ENCODE results near the gene HEXIM1.
"Not testable (repeated sequence)": the region's sequence is repeated elsewhere in the genome, so short reads cannot be mapped to it uniquely, and the experiment has no call there.

The HEXIM1 gene

GRCh38 chr17:45114117-45114932, 34.0 kb upstream of the HEXIM1 start:
- DNase-seq: no peak

GRCh38 chr17:45115015-45115625, 33.2 kb upstream of the HEXIM1 start:
- no peak for DNase-seq

- DNase-seq: no peak
Observed at GRCh38 chr17:45115871-45116270, 32.4 kb upstream of the HEXIM1 start.

GRCh38 chr17:45116434-45117016, 31.8 kb upstream of the HEXIM1 start:
- no peak for DNase-seq

GRCh38 chr17:45117334-45117733, 30.9 kb upstream of the HEXIM1 start:
- no peak for DNase-seq

- no peak for DNase-seq
Observed at GRCh38 chr17:45117848-45118646, 30.2 kb upstream of the HEXIM1 start.

- no peak for DNase-seq
Observed at GRCh38 chr17:45118691-45119090, 29.6 kb upstream of the HEXIM1 start.

- no peak for DNase-seq
Observed at GRCh38 chr17:45119964-45120363, 28.3 kb upstream of the HEXIM1 start.

GRCh38 chr17:45120558-45120957, 27.7 kb upstream of the HEXIM1 start:
- DNase-seq: no peak

GRCh38 chr17:45121055-45121454, 27.2 kb upstream of the HEXIM1 start:
- DNase-seq: no peak

- DNase-seq: no peak
Observed at GRCh38 chr17:45123076-45123770, 25.1 kb upstream of the HEXIM1 start.

GRCh38 chr17:45123930-45124796, 24.1 kb upstream of the HEXIM1 start:
- DNase-seq: peak; percentile 51

- not testable (repeated sequence) for DNase-seq
Observed at GRCh38 chr17:45124797-45125122, 23.5 kb upstream of the HEXIM1 start.

GRCh38 chr17:45125509-45125908, 22.8 kb upstream of the HEXIM1 start:
- DNase-seq: no peak

GRCh38 chr17:45127207-45127547, 21.1 kb upstream of the HEXIM1 start:
- peak; percentile 55 for DNase-seq

GRCh38 chr17:45127548-45128300, 20.6 kb upstream of the HEXIM1 start:
- peak; percentile 25 for DNase-seq

- DNase-seq: no peak
Observed at GRCh38 chr17:45128331-45128730, 19.9 kb upstream of the HEXIM1 start.

GRCh38 chr17:45128989-45129388, 19.3 kb upstream of the HEXIM1 start:
- DNase-seq: no peak

- DNase-seq: no peak
Observed at GRCh38 chr17:45129426-45129939, 18.8 kb upstream of the HEXIM1 start.

GRCh38 chr17:45129940-45130680, 18.2 kb upstream of the HEXIM1 start:
- DNase-seq: no peak
